ENCODE results near the gene G2E3. TPM values are rescaled to one million over a fixed set of nuclear protein-coding genes. Genes with fewer than 3 reads are reported as not detected.
"Not testable (repeated sequence)": the region's sequence is repeated elsewhere in the genome, so short reads cannot be mapped to it uniquely, and the experiment has no call there.

Gene G2E3
- total RNA-seq, 1 experiment from 2014 or later, result 41.1 TPM

- H3K36me3 ChIP-seq (replicated peaks; ENCODE audit: control insufficient read depth, insufficient read depth, low read length); H3K27me3 ChIP-seq (ENCODE audit: control insufficient read depth, insufficient read depth, low read length); DNase-seq; H3K4me3 ChIP-seq (ENCODE audit: insufficient read depth, low read depth, low read length): not testable (repeated sequence)
Measured at GRCh38 chr14:30546735-30547134, 12.2 kb upstream of the G2E3 start.

DNA sequence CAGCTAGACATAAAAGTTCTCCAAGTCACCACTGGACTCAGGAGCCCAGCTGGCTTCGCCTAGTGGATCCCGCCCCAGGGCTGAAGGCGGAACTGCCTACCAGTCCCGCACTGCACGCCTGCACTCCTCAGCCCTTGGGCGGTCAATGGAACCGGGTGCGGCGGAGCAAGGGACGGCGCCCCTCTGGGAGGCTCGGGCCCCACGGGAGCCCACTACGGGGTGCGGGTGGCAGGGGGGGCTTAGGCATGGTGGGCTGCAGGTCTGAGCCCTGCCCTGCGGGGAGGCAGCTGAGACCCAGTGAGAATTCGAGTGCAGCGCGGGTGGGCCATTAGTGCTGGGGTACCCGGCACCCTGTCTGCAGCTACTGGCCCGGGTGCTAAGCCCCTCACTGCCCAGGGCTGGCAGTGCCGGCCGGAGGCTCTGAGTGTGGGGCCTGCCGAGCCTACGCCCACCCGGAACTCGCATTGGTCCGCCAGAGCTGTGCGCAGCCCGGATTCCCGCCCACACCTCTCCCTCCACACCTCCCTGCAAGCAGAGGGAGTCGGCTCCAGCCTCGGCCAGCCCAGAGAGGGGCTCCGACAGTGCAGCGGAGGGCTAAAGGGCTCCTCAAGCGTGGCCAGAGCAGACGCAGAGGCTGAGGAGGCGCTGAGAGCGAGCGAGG lies 11.4 kb upstream of the G2E3 start:
- Histone ChIP-seq H3K4me3 (ENCODE audit: insufficient read depth, low read depth, low read length) (no peak overlapping the region), H3K27me3 (ENCODE audit: control insufficient read depth, insufficient read depth, low read length) (no peaks in the 10 kb centered on the region), H3K36me3 (replicated peaks; ENCODE audit: control insufficient read depth, insufficient read depth, low read length) (no peaks in the 10 kb centered on the region)
- no peak for DNase-seq

GRCh38 chr14:30550335-30550734 lies 8.6 kb upstream of the G2E3 start:
- no peaks in the 10 kb centered on the region for H3K27me3 ChIP-seq (ENCODE audit: control insufficient read depth, insufficient read depth, low read length)
- H3K36me3 ChIP-seq (replicated peaks; ENCODE audit: control insufficient read depth, insufficient read depth, low read length), result no peaks in the 10 kb centered on the region
- no peak overlapping the region for H3K4me3 ChIP-seq (ENCODE audit: insufficient read depth, low read depth, low read length)
- DNase-seq, result no peak

DNA sequence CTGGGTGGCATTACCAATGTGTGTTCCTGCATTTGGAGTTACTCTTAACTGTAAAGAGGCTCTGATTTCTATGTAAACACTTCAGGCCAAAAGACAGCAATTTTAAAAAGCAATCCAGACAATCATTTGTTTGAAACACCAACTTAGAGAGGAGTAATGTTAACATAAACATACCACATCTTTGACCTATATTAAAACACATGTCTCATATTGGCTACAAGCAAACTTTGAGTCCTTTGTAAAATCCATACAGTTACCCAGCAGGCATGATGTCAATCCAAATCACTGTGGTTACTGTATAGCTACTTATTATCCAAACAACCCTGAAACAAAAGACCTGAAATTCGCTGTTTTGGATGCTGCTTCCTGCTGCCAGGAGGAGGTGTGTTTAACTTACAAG lies 7.5 kb upstream of the G2E3 start:
- H3K27me3 ChIP-seq (ENCODE audit: control insufficient read depth, insufficient read depth, low read length), result no peaks in the 10 kb centered on the region
- no peaks in the 10 kb centered on the region for H3K36me3 ChIP-seq (replicated peaks; ENCODE audit: control insufficient read depth, insufficient read depth, low read length)
- H3K4me3 ChIP-seq (ENCODE audit: insufficient read depth, low read depth, low read length), result no peak overlapping the region
- no peak for DNase-seq

DNA sequence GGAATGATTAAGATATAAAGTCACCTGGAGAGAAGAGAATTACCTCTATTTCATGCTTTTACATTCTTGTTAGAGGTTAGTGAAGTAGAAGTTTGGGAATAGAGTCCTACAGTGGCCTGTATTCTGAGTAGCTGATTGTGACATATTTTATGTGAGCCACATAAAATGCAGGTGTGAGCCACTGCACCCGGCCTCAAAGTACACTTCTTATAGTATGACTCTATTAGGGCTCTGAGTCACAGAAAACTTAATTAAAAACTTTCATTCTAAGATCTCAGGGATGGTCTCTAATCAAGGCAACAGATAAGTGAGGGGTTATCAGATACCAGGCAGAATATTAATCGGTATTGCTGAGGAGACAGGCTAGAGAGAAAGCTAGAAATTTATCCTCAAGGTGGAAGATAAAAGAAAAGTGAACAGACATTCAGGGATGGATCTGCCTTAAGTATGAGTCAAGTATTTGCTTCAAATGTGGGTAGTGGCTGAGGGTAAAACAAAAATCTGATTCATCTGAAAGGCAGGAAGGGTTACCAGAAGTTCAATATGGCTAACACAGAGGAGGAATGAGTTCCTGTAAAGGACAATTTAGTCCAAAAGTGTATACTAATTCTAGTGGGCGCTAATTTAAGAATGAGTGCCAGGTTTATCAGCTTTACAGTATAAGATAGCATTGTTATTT lies 5.5 kb upstream of the G2E3 start:
- no peaks in the 10 kb centered on the region for H3K27me3 ChIP-seq (ENCODE audit: control insufficient read depth, insufficient read depth, low read length)
- H3K36me3 ChIP-seq (replicated peaks; ENCODE audit: control insufficient read depth, insufficient read depth, low read length), result no peaks in the 10 kb centered on the region
- no peak for DNase-seq
- no peak overlapping the region for H3K4me3 ChIP-seq (ENCODE audit: insufficient read depth, low read depth, low read length)

DNA sequence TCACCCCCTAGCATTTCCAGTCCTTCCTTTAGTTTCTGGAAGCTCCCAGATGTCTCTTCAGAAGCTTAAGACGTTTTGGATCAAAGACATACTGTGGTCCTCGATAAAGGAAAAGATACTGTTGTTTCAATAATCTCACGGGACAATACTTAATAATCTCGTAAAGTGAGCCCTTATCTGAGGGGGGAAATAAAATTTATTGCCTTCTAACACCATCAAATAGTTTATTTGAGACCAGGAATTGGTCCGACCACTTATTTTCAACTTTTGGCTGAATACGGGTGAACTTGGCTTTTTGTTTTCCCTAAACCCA lies 640 bp upstream of the G2E3 start:
- no peak for DNase-seq
- no peaks in the 10 kb centered on the region for H3K27me3 ChIP-seq (ENCODE audit: control insufficient read depth, insufficient read depth, low read length)
- H3K36me3 ChIP-seq (replicated peaks; ENCODE audit: control insufficient read depth, insufficient read depth, low read length), result no peaks in the 10 kb centered on the region
- H3K4me3 ChIP-seq (ENCODE audit: insufficient read depth, low read depth, low read length), result peak overlapping the region; percentile 91

GRCh38 chr14:30559638-30560091 lies 707 bp downstream of the G2E3 start:
- Histone ChIP-seq H3K27me3 (ENCODE audit: control insufficient read depth, insufficient read depth, low read length) (no peaks in the 10 kb centered on the region), H3K36me3 (replicated peaks; ENCODE audit: control insufficient read depth, insufficient read depth, low read length) (no peaks in the 10 kb centered on the region), H3K4me3 (ENCODE audit: insufficient read depth, low read depth, low read length) (peak overlapping the region; percentile 91)
- DNase-seq, result peak; percentile 25

DNA sequence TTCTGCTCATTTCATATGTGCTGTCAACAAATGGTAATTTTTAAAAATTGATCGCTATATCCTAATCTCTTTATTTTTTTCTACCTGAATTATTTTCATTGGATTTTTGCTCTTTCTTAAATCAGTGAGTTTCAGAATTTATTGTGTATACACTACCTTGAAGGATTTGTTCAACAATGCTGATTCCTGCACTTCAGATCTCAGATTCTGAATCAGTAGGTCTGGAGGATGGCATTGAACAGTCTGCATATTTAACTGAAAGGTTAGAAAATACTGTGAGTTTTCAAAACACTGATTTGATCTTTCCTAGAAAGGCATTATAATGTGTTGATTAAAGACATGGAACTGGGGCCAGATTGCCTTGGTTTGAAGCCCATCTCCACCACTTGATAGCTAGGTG lies 1.6 kb downstream of the G2E3 start:
- no peaks in the 10 kb centered on the region for H3K36me3 ChIP-seq (replicated peaks; ENCODE audit: control insufficient read depth, insufficient read depth, low read length)
- no peaks in the 10 kb centered on the region for H3K27me3 ChIP-seq (ENCODE audit: control insufficient read depth, insufficient read depth, low read length)
- no peak for DNase-seq
- H3K4me3 ChIP-seq (ENCODE audit: insufficient read depth, low read depth, low read length), result no peak overlapping the region; the same call in 1 of the 2 replicates

DNA sequence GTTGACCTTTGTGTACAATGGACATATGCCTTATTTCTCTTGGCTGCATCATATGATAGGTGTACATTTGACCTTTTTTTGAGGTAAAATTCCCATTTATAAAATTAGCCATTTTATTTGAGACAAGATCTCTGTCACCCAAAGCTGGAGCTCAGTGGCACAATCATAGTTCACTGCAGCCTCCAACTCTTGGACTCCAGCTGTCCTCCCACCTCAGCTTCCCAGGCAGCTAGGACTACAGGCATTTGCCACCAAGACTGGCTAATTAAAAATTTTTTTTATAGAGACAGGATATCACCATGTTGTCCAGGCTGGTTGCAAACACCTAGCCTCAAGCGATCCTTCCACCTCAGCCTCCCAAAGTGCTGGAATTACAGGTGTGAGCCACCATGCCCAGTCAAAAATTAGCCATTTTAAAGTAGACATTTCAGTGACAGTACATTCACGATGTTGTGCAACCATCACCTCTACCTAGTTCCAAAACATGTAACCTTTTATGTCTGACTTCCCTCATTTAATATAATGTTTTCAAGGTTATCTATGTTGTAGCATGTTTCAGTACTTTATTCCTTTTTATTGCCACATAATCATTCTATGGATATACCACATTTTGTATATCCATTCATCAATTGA lies 5.4 kb downstream of the G2E3 start:
- DNase-seq, result no peak
- Histone ChIP-seq H3K36me3 (replicated peaks; ENCODE audit: control insufficient read depth, insufficient read depth, low read length) (no peaks in the 10 kb centered on the region), H3K4me3 (ENCODE audit: insufficient read depth, low read depth, low read length) (no peak overlapping the region), H3K27me3 (ENCODE audit: control insufficient read depth, insufficient read depth, low read length) (no peaks in the 10 kb centered on the region)

GRCh38 chr14:30564868-30565248 lies 5.9 kb downstream of the G2E3 start:
- Histone ChIP-seq H3K27me3 (ENCODE audit: control insufficient read depth, insufficient read depth, low read length) (no peaks in the 10 kb centered on the region), H3K4me3 (ENCODE audit: insufficient read depth, low read depth, low read length) (no peak overlapping the region), H3K36me3 (replicated peaks; ENCODE audit: control insufficient read depth, insufficient read depth, low read length) (no peaks in the 10 kb centered on the region)
- DNase-seq, result no peak

GRCh38 chr14:30569216-30569902 lies 10.4 kb downstream of the G2E3 start:
- no peak for DNase-seq
- Histone ChIP-seq H3K36me3 (replicated peaks; ENCODE audit: control insufficient read depth, insufficient read depth, low read length) (no peaks in the 10 kb centered on the region), H3K27me3 (ENCODE audit: control insufficient read depth, insufficient read depth, low read length) (no peaks in the 10 kb centered on the region), H3K4me3 (ENCODE audit: insufficient read depth, low read depth, low read length) (no peak overlapping the region)

- DNase-seq, result no peak
- H3K36me3 ChIP-seq (replicated peaks; ENCODE audit: control insufficient read depth, insufficient read depth, low read length), result no peaks in the 10 kb centered on the region
- H3K4me3 ChIP-seq (ENCODE audit: insufficient read depth, low read depth, low read length), result no peak overlapping the region
- H3K27me3 ChIP-seq (ENCODE audit: control insufficient read depth, insufficient read depth, low read length), result no peaks in the 10 kb centered on the region
Measured at GRCh38 chr14:30569903-30570226, 10.9 kb downstream of the G2E3 start.

- no peak for DNase-seq
- H3K36me3 ChIP-seq (replicated peaks; ENCODE audit: control insufficient read depth, insufficient read depth, low read length), result no peaks in the 10 kb centered on the region
- no peak overlapping the region for H3K4me3 ChIP-seq (ENCODE audit: insufficient read depth, low read depth, low read length)
- no peaks in the 10 kb centered on the region for H3K27me3 ChIP-seq (ENCODE audit: control insufficient read depth, insufficient read depth, low read length)
Measured at GRCh38 chr14:30572237-30572636, 13.3 kb downstream of the G2E3 start.

- DNase-seq, result no peak
- Histone ChIP-seq H3K4me3 (ENCODE audit: insufficient read depth, low read depth, low read length) (no peak overlapping the region), H3K27me3 (ENCODE audit: control insufficient read depth, insufficient read depth, low read length) (no peaks in the 10 kb centered on the region), H3K36me3 (replicated peaks; ENCODE audit: control insufficient read depth, insufficient read depth, low read length) (no peaks in the 10 kb centered on the region)
Measured at GRCh38 chr14:30572771-30573170, 13.8 kb downstream of the G2E3 start.

GRCh38 chr14:30573226-30573814 lies 14.4 kb downstream of the G2E3 start:
- Histone ChIP-seq H3K27me3 (ENCODE audit: control insufficient read depth, insufficient read depth, low read length) (no peaks in the 10 kb centered on the region), H3K36me3 (replicated peaks; ENCODE audit: control insufficient read depth, insufficient read depth, low read length) (no peaks in the 10 kb centered on the region), H3K4me3 (ENCODE audit: insufficient read depth, low read depth, low read length) (no peak overlapping the region)
- no peak for DNase-seq

Data from H7 (cell line).